Islet precursor cell (in vitro differentiated cells): ENCODE measurements around the gene MBNL2.
"Not testable (repeated sequence)": the region's sequence is repeated elsewhere in the genome, so short reads cannot be mapped to it uniquely, and the experiment has no call there.

Source experiments
- DNase-seq: peaks from one replicate; pipeline ENCODE4 v3.0.0-alpha.2; 2018

MBNL2 gene

GRCh38 chr13:97221989-97222700 lies at the start of gene MBNL2:
TSS of gene MBNL2 (plus strand) at chr13:97222333. CDS start at chr13:97276236, 53,903 bp downstream.
- DNase-seq, result peak; percentile 98

GRCh38 chr13:97174638-97175037 lies 47.5 kb upstream of the MBNL2 start:
- DNase-seq, result no peak

- DNase-seq, result no peak
Measured at GRCh38 chr13:97175041-97175440, 47.1 kb upstream of the MBNL2 start.

- DNase-seq, result peak; percentile 91
Measured at GRCh38 chr13:97179501-97179900, 42.6 kb upstream of the MBNL2 start.

GRCh38 chr13:97182111-97182890 lies 39.8 kb upstream of the MBNL2 start:
- DNase-seq, result no peak

GRCh38 chr13:97185291-97185690 lies 36.8 kb upstream of the MBNL2 start:
- no peak for DNase-seq

GRCh38 chr13:97185751-97186150 lies 36.4 kb upstream of the MBNL2 start:
- no peak for DNase-seq

- no peak for DNase-seq
Measured at GRCh38 chr13:97188207-97188606, 33.9 kb upstream of the MBNL2 start.

GRCh38 chr13:97189928-97190327 lies 32.2 kb upstream of the MBNL2 start:
- no peak for DNase-seq

GRCh38 chr13:97191142-97191541 lies 31.0 kb upstream of the MBNL2 start:
- no peak for DNase-seq

GRCh38 chr13:97191615-97192014 lies 30.5 kb upstream of the MBNL2 start:
- no peak for DNase-seq

GRCh38 chr13:97192166-97192565 lies 30.0 kb upstream of the MBNL2 start:
- DNase-seq, result no peak

GRCh38 chr13:97193577-97193976 lies 28.6 kb upstream of the MBNL2 start:
- no peak for DNase-seq

- peak; percentile 92 for DNase-seq
Measured at GRCh38 chr13:97194479-97194878, 27.7 kb upstream of the MBNL2 start.

GRCh38 chr13:97196340-97196739 lies 25.8 kb upstream of the MBNL2 start:
- no peak for DNase-seq

- DNase-seq, result no peak
Measured at GRCh38 chr13:97198753-97199152, 23.4 kb upstream of the MBNL2 start.

GRCh38 chr13:97199451-97199850 lies 22.7 kb upstream of the MBNL2 start:
- DNase-seq, result no peak

- no peak for DNase-seq
Measured at GRCh38 chr13:97200081-97200942, 21.8 kb upstream of the MBNL2 start.

- DNase-seq, result no peak
Measured at GRCh38 chr13:97202761-97203160, 19.4 kb upstream of the MBNL2 start.

- no peak for DNase-seq
Measured at GRCh38 chr13:97205465-97205864, 16.7 kb upstream of the MBNL2 start.

GRCh38 chr13:97205982-97206381 lies 16.2 kb upstream of the MBNL2 start:
- no peak for DNase-seq

GRCh38 chr13:97207252-97207651 lies 14.9 kb upstream of the MBNL2 start:
- not testable (repeated sequence) for DNase-seq

GRCh38 chr13:97211300-97211699 lies 10.8 kb upstream of the MBNL2 start:
- no peak for DNase-seq
